ENCODE results near the gene ITPR1.
A peak's percentile ranks its signal among the peaks of the same experiment; 100 is the strongest.

The ITPR1 gene

GRCh38 chr3:4690277-4690676 is 197.1 kb downstream of the ITPR1 start:
- no peak for DNase-seq

- DNase-seq, result no peak
Observed at GRCh38 chr3:4693620-4694019, 200.5 kb downstream of the ITPR1 start.

- DNase-seq, result no peak
Observed at GRCh38 chr3:4695846-4696245, 202.7 kb downstream of the ITPR1 start.

GRCh38 chr3:4696266-4696665 is 203.1 kb downstream of the ITPR1 start:
- no peak for DNase-seq

GRCh38 chr3:4698125-4698821 is 205.1 kb downstream of the ITPR1 start:
- no peak for DNase-seq

- DNase-seq, result no peak
Observed at GRCh38 chr3:4703054-4703480, 209.9 kb downstream of the ITPR1 start.

- no peak for DNase-seq
Observed at GRCh38 chr3:4704552-4704951, 211.4 kb downstream of the ITPR1 start.

GRCh38 chr3:4707324-4707723 is 214.2 kb downstream of the ITPR1 start:
- no peak for DNase-seq

GRCh38 chr3:4708230-4708629 is 215.1 kb downstream of the ITPR1 start:
- no peak for DNase-seq

- no peak for DNase-seq
Observed at GRCh38 chr3:4709341-4709740, 216.2 kb downstream of the ITPR1 start.

GRCh38 chr3:4710191-4710590 is 217.0 kb downstream of the ITPR1 start:
- DNase-seq, result no peak

- no peak for DNase-seq
Observed at GRCh38 chr3:4711680-4711992, 218.5 kb downstream of the ITPR1 start.

GRCh38 chr3:4712109-4712508 is 219.0 kb downstream of the ITPR1 start:
- no peak for DNase-seq

GRCh38 chr3:4714045-4714444 is 220.9 kb downstream of the ITPR1 start:
- DNase-seq, result no peak

GRCh38 chr3:4716266-4716665 is 223.1 kb downstream of the ITPR1 start:
- no peak for DNase-seq

GRCh38 chr3:4716706-4717362 is 223.7 kb downstream of the ITPR1 start:
- no peak for DNase-seq

- DNase-seq, result no peak
Observed at GRCh38 chr3:4717363-4717740, 224.2 kb downstream of the ITPR1 start.

GRCh38 chr3:4718179-4718736 is 225.1 kb downstream of the ITPR1 start:
- DNase-seq, result no peak

- DNase-seq, result no peak
Observed at GRCh38 chr3:4719046-4719501, 225.9 kb downstream of the ITPR1 start.

- DNase-seq, result peak; percentile 12
Observed at GRCh38 chr3:4720316-4721075, 227.3 kb downstream of the ITPR1 start.

- DNase-seq, result no peak
Observed at GRCh38 chr3:4721511-4721911, 228.4 kb downstream of the ITPR1 start.

GRCh38 chr3:4722103-4722502 is 229.0 kb downstream of the ITPR1 start:
- DNase-seq, result no peak

- DNase-seq, result no peak
Observed at GRCh38 chr3:4724051-4724629, 231.0 kb downstream of the ITPR1 start.
